PFSK-1 (cell line): Measurements from ENCODE around the gene NAA15.
A peak's percentile ranks its signal among the peaks of the same experiment; 100 is the strongest.

Source experiments
- FOXP2 ChIP-seq: optimal IDR thresholded peaks from 2 replicates; pipeline ENCODE3; 2011; ENCODE audit warnings: borderline replicate concordance, control low read depth, inconsistent platforms; ENCODE audit not compliant: insufficient read depth; ENCODE audit errors: extremely low read length, extremely low read depth
- POLR2AphosphoS5 ChIP-seq: IDR thresholded peaks from 2 replicates; pipeline ENCODE4 v1.6.1; 2012; ENCODE audit warnings: low read depth, mild to moderate bottlenecking, control low read depth, low read length, moderate library complexity
- SIN3A ChIP-seq: IDR thresholded peaks from 2 replicates; pipeline ENCODE4 v1.6.1; 2012; ENCODE audit warnings: mild to moderate bottlenecking, low read length, moderate library complexity, borderline replicate concordance; ENCODE audit not compliant: insufficient read depth
- TAF1 ChIP-seq: IDR thresholded peaks from 2 replicates; pipeline ENCODE4 v1.6.1; 2012; ENCODE audit warnings: low read length, control low read depth, borderline replicate concordance; ENCODE audit not compliant: insufficient read depth
- TF ChIP-seq, protein P1 (sequence below), 2 experiments: IDR thresholded peaks; 2 replicates each; pipeline versions ENCODE4 v1.6.1 to v1.8.0; 2011 to 2012; ENCODE audit warnings: low read depth in 2 of 2, low read length in 2 of 2, control low read depth in 1 of 2, inconsistent platforms in 1 of 2, mild to moderate bottlenecking in 1 of 2, moderate library complexity in 1 of 2; ENCODE audit not compliant: insufficient read depth in 1 of 2

The NAA15 gene

DNA sequence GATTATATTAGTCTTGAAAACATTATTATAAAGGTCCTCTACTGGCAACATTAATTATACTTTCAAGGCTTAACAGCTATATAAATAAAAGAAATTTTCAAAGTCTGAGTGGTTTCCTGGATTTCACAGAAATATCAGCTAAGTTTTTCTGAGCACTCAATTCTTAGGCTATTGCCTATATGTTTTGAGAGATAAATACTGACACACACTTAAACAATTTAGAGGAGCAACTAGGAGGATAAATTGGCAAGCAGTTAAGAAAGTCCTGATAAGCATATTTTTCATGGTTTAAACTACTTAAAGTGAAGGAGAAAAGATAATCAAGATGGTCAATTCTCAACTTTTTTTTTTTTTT, 18.6 kb upstream of the NAA15 start:
- TF ChIP-seq, protein P1, sequence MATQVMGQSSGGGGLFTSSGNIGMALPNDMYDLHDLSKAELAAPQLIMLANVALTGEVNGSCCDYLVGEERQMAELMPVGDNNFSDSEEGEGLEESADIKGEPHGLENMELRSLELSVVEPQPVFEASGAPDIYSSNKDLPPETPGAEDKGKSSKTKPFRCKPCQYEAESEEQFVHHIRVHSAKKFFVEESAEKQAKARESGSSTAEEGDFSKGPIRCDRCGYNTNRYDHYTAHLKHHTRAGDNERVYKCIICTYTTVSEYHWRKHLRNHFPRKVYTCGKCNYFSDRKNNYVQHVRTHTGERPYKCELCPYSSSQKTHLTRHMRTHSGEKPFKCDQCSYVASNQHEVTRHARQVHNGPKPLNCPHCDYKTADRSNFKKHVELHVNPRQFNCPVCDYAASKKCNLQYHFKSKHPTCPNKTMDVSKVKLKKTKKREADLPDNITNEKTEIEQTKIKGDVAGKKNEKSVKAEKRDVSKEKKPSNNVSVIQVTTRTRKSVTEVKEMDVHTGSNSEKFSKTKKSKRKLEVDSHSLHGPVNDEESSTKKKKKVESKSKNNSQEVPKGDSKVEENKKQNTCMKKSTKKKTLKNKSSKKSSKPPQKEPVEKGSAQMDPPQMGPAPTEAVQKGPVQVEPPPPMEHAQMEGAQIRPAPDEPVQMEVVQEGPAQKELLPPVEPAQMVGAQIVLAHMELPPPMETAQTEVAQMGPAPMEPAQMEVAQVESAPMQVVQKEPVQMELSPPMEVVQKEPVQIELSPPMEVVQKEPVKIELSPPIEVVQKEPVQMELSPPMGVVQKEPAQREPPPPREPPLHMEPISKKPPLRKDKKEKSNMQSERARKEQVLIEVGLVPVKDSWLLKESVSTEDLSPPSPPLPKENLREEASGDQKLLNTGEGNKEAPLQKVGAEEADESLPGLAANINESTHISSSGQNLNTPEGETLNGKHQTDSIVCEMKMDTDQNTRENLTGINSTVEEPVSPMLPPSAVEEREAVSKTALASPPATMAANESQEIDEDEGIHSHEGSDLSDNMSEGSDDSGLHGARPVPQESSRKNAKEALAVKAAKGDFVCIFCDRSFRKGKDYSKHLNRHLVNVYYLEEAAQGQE (IDR thresholded peaks at IDR 0.05; ENCODE audit: insufficient read depth in 1 of 2, low read depth in 2 of 2, low read length in 2 of 2) = no peak
- no peak for TF ChIP-seq POLR2AphosphoS5
- TF ChIP-seq SIN3A = no peak
- TF ChIP-seq TAF1 = no peak
- TF ChIP-seq FOXP2 = no peak

DNA sequence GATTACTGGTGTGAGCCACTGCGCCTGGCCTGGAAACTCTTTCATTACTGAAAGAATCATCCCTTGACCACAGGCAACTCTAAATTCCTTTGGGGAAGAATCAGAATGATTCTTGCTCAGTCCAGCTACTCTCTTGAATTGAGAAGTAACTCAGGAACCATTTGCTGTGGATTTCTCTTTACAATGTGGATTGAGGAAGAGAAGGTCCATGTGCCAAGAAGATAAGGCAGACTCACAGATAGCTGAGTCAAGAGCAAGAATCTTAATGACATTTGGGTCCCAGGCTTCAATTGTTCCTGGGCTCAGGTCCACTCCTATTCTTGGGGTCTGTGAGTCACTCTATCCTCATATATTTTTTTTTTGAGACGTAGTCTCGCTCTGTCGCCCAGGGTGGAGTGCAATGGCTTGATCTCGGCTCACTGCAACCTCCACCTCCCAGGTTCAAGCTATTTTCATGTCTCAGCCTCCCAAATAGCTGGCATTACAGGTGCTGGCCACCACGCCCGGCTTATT, 15.1 kb upstream of the NAA15 start:
- no peak for TF ChIP-seq TAF1
- no peak for TF ChIP-seq POLR2AphosphoS5
- TF ChIP-seq, protein P1 (IDR thresholded peaks at IDR 0.05; ENCODE audit: insufficient read depth in 1 of 2, low read depth in 2 of 2, low read length in 2 of 2) = no peak
- no peak for TF ChIP-seq SIN3A
- no peak for TF ChIP-seq FOXP2

DNA sequence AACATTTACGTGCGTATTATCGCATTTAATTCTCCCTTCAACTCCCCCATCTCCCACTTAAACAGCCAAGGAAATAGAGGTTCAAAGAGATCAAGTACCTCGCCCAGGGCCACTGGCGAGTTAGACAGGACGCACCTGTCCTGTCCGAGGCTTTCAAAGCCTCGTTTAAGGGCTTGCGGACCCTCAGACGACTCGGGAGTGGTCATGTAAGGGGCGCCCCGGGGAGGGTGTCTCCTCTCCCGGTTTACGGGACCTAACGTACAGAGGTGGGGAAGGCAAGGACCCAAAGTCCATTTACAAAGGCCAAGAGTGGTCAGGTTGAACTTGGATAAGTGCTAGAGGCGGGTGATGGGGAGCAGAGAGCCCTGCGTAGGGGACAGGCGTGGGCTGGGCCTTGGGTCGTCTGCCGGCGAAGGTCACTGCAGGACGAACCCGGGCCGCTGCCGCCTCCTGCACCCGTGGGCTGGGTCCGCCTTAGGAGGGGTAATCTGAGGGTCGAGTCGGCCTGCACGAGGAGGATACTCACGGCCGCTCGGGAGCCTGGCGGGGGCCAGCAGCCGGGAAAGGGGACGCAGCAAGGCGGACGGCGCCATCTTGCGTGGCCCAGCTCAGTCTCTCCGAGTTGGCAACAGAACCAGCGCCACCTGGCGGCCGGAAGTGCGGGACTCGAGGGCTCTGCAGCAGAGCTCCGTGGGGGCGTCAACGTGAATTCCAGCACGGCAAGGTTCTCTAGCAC, 5.9 kb upstream of the NAA15 start:
- TF ChIP-seq FOXP2 (peak; percentile 93), TAF1 (peak; percentile 92), SIN3A (0 out of 2 replicates have a peak, but pooled peaks have one; percentile 49), POLR2AphosphoS5 (peak; percentile 74)
- TF ChIP-seq, protein P1 (IDR thresholded peaks at IDR 0.05; ENCODE audit: insufficient read depth in 1 of 2, low read depth in 2 of 2, low read length in 2 of 2) = peak; percentile 24 to 50; a peak in 1 of 4 replicates

DNA sequence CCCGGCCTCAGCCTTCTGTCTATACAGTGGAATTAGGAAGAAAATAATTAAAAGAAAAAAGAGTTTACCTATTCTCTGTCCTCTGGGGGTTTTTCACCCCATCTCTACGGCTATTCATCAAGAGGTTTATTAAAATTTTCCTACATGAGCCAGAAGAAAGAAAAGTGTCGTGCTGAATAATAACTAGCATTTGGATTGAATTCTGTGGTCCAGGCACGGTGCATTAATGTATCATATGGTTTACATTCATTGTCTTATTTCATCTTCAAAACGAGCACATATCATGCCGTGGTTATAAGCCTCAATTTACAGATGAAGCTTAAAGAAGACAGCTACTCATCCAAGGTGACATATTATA, 5.4 kb upstream of the NAA15 start:
- TF ChIP-seq SIN3A (no peak), POLR2AphosphoS5 (no peak; the same call in 1 of the 2 replicates), FOXP2 (no peak), TAF1 (no peak)
- TF ChIP-seq, protein P1 (IDR thresholded peaks at IDR 0.05; ENCODE audit: insufficient read depth in 1 of 2, low read depth in 2 of 2, low read length in 2 of 2) = no peak

DNA sequence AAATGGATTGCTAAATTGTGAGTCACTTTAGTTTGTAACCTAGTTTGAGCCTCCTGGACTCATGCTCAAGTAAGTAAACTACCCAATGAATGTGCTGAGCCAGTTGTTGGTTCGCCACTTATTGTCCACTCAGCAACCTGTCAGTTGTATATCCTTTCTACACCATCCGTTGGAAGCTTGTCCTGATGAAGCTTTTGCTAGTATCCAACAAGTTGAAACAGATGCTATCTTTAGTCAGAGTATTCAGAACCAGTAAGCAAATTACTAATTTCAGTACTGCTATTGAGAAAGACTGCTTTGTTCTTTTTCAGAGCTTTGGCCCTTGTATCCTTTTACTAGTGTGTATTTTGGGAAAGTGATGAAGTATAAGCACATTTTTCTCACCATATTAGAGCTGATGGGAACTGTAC, 4.3 kb upstream of the NAA15 start:
- TF ChIP-seq POLR2AphosphoS5 (no peak), FOXP2 (no peak), SIN3A (no peak), TAF1 (no peak)
- TF ChIP-seq, protein P1 (IDR thresholded peaks at IDR 0.05; ENCODE audit: insufficient read depth in 1 of 2, low read depth in 2 of 2, low read length in 2 of 2) = no peak
